HL-60 (cell line): ENCODE results near the gene TPD52L1.

Experiments used
- GABPA ChIP-seq: IDR thresholded peaks from 2 replicates; pipeline ENCODE4 v1.6.1; 2012; ENCODE audit warnings: low read depth
- POLR2AphosphoS5 ChIP-seq: IDR thresholded peaks from 2 replicates; pipeline ENCODE4 v1.6.1; 2012; ENCODE audit warnings: low read depth
- TF ChIP-seq, protein P1 (sequence below): IDR thresholded peaks from one replicate; pipeline ENCODE4 v1.5.1; 2011; ENCODE audit warnings: low read length, control low read depth, inconsistent platforms; ENCODE audit not compliant: insufficient read depth
- TF ChIP-seq, protein P2 (sequence below): IDR thresholded peaks from 2 replicates; pipeline ENCODE4 v1.6.1; 2012; ENCODE audit warnings: low read depth; ENCODE audit not compliant: insufficient replicate concordance

DNA sequence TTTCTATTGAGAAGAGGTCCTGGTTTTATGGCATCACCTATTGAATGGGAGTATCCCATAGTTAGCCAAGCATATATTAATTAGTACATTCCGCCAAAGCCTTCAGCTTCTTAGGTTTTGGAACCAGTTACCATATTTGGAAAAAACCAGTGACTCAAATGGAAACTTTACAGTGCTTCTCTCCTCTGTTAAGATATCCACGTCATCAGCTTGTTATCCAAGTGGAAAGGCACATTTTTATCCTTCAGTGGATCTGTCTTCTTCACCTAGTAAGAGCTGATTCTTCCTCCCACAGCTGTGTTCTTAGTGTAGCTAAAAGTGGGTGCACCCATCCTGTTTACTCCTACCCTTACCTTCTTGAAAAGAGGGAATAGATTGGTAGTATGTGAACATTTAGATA lies 34.5 kb downstream of the TPD52L1 start:
- TF ChIP-seq, protein P1, sequence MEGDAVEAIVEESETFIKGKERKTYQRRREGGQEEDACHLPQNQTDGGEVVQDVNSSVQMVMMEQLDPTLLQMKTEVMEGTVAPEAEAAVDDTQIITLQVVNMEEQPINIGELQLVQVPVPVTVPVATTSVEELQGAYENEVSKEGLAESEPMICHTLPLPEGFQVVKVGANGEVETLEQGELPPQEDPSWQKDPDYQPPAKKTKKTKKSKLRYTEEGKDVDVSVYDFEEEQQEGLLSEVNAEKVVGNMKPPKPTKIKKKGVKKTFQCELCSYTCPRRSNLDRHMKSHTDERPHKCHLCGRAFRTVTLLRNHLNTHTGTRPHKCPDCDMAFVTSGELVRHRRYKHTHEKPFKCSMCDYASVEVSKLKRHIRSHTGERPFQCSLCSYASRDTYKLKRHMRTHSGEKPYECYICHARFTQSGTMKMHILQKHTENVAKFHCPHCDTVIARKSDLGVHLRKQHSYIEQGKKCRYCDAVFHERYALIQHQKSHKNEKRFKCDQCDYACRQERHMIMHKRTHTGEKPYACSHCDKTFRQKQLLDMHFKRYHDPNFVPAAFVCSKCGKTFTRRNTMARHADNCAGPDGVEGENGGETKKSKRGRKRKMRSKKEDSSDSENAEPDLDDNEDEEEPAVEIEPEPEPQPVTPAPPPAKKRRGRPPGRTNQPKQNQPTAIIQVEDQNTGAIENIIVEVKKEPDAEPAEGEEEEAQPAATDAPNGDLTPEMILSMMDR: no peak
- no peak for TF ChIP-seq POLR2AphosphoS5
- TF ChIP-seq, protein P2, sequence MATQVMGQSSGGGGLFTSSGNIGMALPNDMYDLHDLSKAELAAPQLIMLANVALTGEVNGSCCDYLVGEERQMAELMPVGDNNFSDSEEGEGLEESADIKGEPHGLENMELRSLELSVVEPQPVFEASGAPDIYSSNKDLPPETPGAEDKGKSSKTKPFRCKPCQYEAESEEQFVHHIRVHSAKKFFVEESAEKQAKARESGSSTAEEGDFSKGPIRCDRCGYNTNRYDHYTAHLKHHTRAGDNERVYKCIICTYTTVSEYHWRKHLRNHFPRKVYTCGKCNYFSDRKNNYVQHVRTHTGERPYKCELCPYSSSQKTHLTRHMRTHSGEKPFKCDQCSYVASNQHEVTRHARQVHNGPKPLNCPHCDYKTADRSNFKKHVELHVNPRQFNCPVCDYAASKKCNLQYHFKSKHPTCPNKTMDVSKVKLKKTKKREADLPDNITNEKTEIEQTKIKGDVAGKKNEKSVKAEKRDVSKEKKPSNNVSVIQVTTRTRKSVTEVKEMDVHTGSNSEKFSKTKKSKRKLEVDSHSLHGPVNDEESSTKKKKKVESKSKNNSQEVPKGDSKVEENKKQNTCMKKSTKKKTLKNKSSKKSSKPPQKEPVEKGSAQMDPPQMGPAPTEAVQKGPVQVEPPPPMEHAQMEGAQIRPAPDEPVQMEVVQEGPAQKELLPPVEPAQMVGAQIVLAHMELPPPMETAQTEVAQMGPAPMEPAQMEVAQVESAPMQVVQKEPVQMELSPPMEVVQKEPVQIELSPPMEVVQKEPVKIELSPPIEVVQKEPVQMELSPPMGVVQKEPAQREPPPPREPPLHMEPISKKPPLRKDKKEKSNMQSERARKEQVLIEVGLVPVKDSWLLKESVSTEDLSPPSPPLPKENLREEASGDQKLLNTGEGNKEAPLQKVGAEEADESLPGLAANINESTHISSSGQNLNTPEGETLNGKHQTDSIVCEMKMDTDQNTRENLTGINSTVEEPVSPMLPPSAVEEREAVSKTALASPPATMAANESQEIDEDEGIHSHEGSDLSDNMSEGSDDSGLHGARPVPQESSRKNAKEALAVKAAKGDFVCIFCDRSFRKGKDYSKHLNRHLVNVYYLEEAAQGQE: no peak
- no peak for TF ChIP-seq GABPA
